B cell (primary cell): ENCODE data around the gene DYRK1A.

ENCODE experiments used
- EZH2 ChIP-seq: IDR thresholded peaks from 2 replicates; pipeline ENCODE4 v1.6.1; 2012; ENCODE audit warnings: borderline replicate concordance, low read depth, mild to moderate bottlenecking, moderate library complexity, low read length; ENCODE audit not compliant: insufficient read depth, poor library complexity, severe bottlenecking
- TF ChIP-seq, protein P1 (sequence below): fragments of 200-600 bp; IDR thresholded peaks from one replicate; pipeline ENCODE4 v1.8.0; 2022; ENCODE audit warnings: antibody characterized with exemption, mild to moderate bottlenecking

DNA sequence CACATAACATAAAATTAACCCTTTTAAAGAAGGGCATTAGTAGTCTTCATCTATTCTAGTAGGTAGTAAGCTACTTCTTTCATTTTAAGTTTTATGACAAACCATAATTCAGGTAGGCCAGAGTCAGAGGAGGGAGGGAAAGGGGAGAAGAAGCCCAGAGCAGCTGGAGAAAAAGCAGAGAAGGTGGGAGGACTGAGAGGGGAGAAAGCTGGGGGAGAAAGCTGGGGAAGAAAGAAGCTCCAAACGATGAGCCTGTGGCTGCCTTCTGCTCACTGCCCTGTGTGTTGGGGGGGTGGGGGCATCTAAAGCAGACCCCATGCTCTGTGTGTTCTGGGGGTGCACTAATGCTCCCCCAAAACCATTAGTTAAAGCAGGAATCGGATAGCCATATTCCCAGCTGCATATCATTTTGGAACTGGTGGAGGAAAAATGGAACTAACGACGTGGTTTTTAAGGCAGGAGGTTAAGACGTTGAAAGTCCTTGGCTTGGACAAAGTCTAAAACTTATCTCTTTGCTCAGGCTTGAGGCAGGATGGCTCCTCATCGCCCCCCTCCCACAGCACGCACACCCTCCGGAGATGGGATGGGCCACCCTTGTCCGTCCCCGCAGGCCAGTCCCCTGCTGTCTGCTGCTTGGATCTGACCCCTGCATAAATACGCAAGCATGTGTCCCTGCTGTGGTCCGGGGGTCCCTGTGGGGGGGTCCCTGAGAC, 184.2 kb downstream of the DYRK1A start:
- TF ChIP-seq, protein P1, sequence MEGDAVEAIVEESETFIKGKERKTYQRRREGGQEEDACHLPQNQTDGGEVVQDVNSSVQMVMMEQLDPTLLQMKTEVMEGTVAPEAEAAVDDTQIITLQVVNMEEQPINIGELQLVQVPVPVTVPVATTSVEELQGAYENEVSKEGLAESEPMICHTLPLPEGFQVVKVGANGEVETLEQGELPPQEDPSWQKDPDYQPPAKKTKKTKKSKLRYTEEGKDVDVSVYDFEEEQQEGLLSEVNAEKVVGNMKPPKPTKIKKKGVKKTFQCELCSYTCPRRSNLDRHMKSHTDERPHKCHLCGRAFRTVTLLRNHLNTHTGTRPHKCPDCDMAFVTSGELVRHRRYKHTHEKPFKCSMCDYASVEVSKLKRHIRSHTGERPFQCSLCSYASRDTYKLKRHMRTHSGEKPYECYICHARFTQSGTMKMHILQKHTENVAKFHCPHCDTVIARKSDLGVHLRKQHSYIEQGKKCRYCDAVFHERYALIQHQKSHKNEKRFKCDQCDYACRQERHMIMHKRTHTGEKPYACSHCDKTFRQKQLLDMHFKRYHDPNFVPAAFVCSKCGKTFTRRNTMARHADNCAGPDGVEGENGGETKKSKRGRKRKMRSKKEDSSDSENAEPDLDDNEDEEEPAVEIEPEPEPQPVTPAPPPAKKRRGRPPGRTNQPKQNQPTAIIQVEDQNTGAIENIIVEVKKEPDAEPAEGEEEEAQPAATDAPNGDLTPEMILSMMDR = no peak
- no peak for TF ChIP-seq EZH2
